ENCODE results near the gene ABHD2.

- TF ChIP-seq FOXP2 (optimal IDR thresholded peaks at IDR 0.05; ENCODE audit: borderline replicate concordance, extremely low read depth, extremely low read length, insufficient read depth), result no peak
- no peak for TF ChIP-seq POLR2AphosphoS5 (IDR thresholded peaks at IDR 0.05; ENCODE audit: low read depth, low read length)
Observed at GRCh38 chr15:89099968-89100367, 11.7 kb downstream of the ABHD2 start.
